ENCODE measurements around the gene ARHGEF4. TPM values are rescaled to one million over a fixed set of nuclear protein-coding genes. Genes with fewer than 3 reads are reported as not detected.
A peak's percentile ranks its signal among the peaks of the same experiment; 100 is the strongest.

ARHGEF4 gene
- total and polyA plus RNA-seq, 3 experiments from 2014 or later, result 0.51 to 5.3 (median 1.2) TPM

DNA sequence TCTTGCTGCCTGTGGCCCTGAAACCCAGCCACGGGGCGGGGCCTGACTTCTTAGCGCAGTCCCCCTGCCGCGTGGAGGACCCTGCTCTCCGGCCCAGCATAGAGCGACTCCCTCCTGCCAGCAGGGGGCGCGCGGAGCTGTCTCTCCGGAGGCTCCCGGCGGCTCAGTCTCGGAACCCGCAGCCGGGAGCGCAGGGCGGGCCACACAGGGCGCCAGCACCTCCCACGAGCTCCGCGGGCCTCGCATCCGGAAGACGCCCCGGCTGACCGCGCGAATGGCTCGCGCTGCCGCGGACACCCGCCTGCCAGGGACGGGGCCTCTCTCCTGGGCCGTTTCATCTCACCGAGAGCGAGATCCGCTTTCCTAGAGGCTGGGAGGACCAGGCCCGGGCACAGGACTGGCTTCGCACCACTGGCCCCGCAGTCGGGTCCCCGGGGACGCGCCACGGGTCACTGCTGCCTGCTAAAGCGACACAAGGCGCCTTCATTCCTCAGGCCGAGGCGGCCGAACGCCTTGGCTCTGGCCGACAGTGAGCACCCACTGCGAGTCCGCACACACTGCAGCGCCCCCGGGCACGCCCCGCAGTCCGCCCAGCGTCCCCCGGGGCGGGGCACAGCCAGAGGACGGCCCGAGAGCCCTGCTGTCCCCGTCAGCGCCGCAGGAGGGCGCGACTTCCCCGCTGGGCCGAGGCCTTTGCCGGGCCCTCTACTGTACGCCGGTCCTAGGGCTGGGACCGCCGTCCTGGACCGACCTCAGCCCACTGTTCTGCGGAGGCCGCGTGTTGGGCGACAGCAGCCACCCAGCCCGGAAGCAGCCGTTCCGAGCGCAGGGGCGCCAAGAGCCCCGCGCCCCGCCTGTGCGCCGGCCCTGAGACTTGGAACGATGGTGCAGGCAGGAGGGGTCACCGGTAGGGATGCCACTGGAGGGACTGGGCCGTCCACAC lies 39.0 kb upstream of the ARHGEF4 start:
- Mint-ChIP-seq H3K27ac (peak overlapping the region in 7 of 8 donors; percentile 29 to 78 (median 58)), H3K36me3 (no peaks in the 10 kb centered on the region), H3K4me3 (peak overlapping the region; percentile 51 to 92 (median 71)), H3K27me3 (peaks cover 5% of the 10 kb centered on the region in 2 donors), H3K4me1 (peaks cover 4 to 8% (median 6%) of the 10 kb centered on the region in 3 donors), H3K9me3 (no peaks in the 10 kb centered on the region)
- Histone ChIP-seq H3K27me3 (ENCODE audit: insufficient read depth, low read length, poor library complexity, severe bottlenecking) (no peaks in the 10 kb centered on the region), H3K36me3 (ENCODE audit: insufficient read depth, low read length) (no peaks in the 10 kb centered on the region), H3K9me3 (ENCODE audit: low read length) (no peaks in the 10 kb centered on the region), H3K4me3 (ENCODE audit: low read length) (peak overlapping the region; percentile 92), H3K27ac (ENCODE audit: low read depth, low read length) (peak overlapping the region; percentile 84), H3K4me1 (ENCODE audit: insufficient read depth, low read length) (peaks cover 4% of the 10 kb centered on the region)
- peak; percentile 85 to 92 (median 86) for DNase-seq
- CTCF ChIA-PET, result interaction anchor here (0.7 to 9.2 kb wide), 44 partner anchors 8 to 921 kb away, joined by 3 to 195 read pairs (median 4); partner anchors contain the start of genes ARHGEF4, FAM168B and PLEKHB2
- POLR2A ChIA-PET, result interaction anchor here (0.9 to 1.3 kb wide), 4 partner anchors 27 to 455 kb away, joined by 3 to 10 read pairs (median 8); partner anchors contain the start of gene IMP4

DNA sequence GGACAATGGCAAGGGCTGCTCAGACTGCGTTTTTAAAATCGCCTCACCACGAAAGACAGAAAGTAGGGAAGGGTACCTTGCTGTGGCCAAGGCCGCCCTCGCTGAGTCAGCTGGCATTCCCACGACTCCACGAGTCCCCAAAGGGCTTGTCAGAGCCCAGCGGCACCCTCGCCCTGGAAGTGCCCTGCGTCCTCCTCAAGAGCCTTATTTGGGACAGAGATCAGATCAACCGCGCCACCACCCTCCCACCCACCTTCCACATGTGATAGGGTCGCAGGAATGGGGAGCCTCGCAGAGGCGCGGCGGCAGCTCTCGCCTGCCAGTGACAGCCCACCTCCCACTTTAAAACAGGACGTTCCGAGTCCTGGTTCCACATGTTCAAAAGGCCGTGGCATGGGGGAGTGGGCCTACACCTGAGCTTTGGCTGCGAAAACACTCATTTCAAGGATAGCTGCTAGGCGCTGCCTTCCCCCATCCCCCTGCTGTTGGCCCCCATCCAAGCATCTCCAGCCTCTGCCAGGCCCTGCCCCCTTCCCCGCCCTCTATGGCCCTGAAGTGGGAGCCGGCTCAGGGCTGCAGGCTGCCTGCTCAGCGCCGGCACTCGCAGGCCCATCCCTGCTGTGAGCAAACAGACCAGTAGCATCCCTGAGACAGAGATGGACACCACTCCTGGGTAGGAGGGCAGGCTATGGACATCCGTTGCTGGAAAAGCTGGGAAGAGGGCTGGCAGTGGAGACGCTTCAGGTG lies 38.1 kb upstream of the ARHGEF4 start:
- Histone ChIP-seq H3K9me3 (ENCODE audit: low read length) (no peaks in the 10 kb centered on the region), H3K27me3 (ENCODE audit: insufficient read depth, low read length, poor library complexity, severe bottlenecking) (no peaks in the 10 kb centered on the region), H3K4me3 (ENCODE audit: low read length) (peak overlapping the region; percentile 92), H3K27ac (ENCODE audit: low read depth, low read length) (no peak overlapping the region), H3K36me3 (ENCODE audit: insufficient read depth, low read length) (no peaks in the 10 kb centered on the region), H3K4me1 (ENCODE audit: insufficient read depth, low read length) (peaks cover 4% of the 10 kb centered on the region)
- DNase-seq, result no peak
- peaks cover 5% of the 10 kb centered on the region in 2 donors for H3K27me3 Mint-ChIP-seq
- H3K4me1 Mint-ChIP-seq, result peaks cover 4 to 8% (median 6%) of the 10 kb centered on the region in 3 donors
- ChIA-PET CTCF (interaction anchor here (1.0 to 9.2 kb wide), 8 partner anchors 13 to 122 kb away, joined by 4 to 195 read pairs (median 5); no protein-coding TSS in a partner anchor), POLR2A (interaction anchor here (0.6 to 1.3 kb wide), 2 partner anchors 26 to 75 kb away, joined by 3 to 9 read pairs; no protein-coding TSS in a partner anchor)
- no peaks in the 10 kb centered on the region for H3K9me3 Mint-ChIP-seq
- peak overlapping the region in 5 of 8 donors; percentile 58 to 78 (median 64) for H3K27ac Mint-ChIP-seq
- H3K4me3 Mint-ChIP-seq, result peak overlapping the region; percentile 51 to 92 (median 71)
- no peaks in the 10 kb centered on the region for H3K36me3 Mint-ChIP-seq

DNA sequence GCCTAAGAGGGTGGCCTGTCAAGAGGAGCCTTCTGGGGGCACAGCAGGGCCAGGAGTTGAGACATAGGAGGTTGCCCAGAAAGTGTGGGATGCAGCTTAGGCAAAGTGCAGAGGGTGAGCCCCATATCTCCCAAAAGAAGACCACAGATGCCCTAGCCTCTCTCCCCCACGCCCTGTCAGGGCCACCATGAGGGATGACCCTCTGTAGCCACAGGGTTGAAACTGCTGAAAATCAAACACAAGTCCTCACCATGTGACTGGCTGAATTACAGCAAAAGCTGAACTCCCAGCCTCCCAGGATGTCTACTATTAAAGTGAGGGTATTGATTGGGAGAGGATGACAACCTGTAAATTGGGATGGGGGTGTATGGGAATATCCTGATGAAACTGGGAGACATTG lies 37.4 kb upstream of the ARHGEF4 start:
- CTCF ChIA-PET, result interaction anchor here (1.0 to 9.2 kb wide), 5 partner anchors 13 to 121 kb away, joined by 5 to 195 read pairs (median 5); no protein-coding TSS in a partner anchor
- no peaks in the 10 kb centered on the region for H3K36me3 Mint-ChIP-seq

GRCh38 chr2:130805613-130806012 lies 31.1 kb upstream of the ARHGEF4 start:
- Mint-ChIP-seq H3K4me3 (no peak overlapping the region), H3K4me1 (peaks cover 6 to 14% (median 9%) of the 10 kb centered on the region in 3 donors), H3K36me3 (no peaks in the 10 kb centered on the region), H3K9me3 (no peaks in the 10 kb centered on the region), H3K27ac (no peak overlapping the region), H3K27me3 (peaks cover 3 to 14% of the 10 kb centered on the region in 2 donors)
- CTCF ChIA-PET, result no interaction called here
- POLR2A ChIA-PET, result no interaction called here
- no peak for DNase-seq
- no peaks in the 10 kb centered on the region for H3K4me1 ChIP-seq (ENCODE audit: insufficient read depth, low read length)
- H3K4me3 ChIP-seq (ENCODE audit: low read length), result no peak overlapping the region
- no peak overlapping the region for H3K27ac ChIP-seq (ENCODE audit: low read depth, low read length)
- H3K9me3 ChIP-seq (ENCODE audit: low read length), result no peaks in the 10 kb centered on the region
- no peaks in the 10 kb centered on the region for H3K27me3 ChIP-seq (ENCODE audit: insufficient read depth, low read length, poor library complexity, severe bottlenecking)
- no peaks in the 10 kb centered on the region for H3K36me3 ChIP-seq (ENCODE audit: insufficient read depth, low read length)

More for the DNA sequence above, 37.4 kb upstream of the ARHGEF4 start:
- Mint-ChIP-seq H3K4me1 (peaks cover 4 to 8% (median 6%) of the 10 kb centered on the region in 3 donors), H3K4me3 (peak overlapping the region in 6 of 7 donors; percentile 28 to 83 (median 48)), H3K27ac (peak overlapping the region in 2 of 8 donors; percentile 42 to 64), H3K9me3 (no peaks in the 10 kb centered on the region), H3K27me3 (peaks cover 4 to 5% of the 10 kb centered on the region in 2 donors)
- no peak for DNase-seq
- Histone ChIP-seq H3K4me1 (ENCODE audit: insufficient read depth, low read length) (peaks cover 4% of the 10 kb centered on the region), H3K4me3 (ENCODE audit: low read length) (no peak overlapping the region), H3K27me3 (ENCODE audit: insufficient read depth, low read length, poor library complexity, severe bottlenecking) (no peaks in the 10 kb centered on the region), H3K36me3 (ENCODE audit: insufficient read depth, low read length) (no peaks in the 10 kb centered on the region), H3K9me3 (ENCODE audit: low read length) (no peaks in the 10 kb centered on the region), H3K27ac (ENCODE audit: low read depth, low read length) (no peak overlapping the region)
- POLR2A ChIA-PET, result no interaction called here

- Histone ChIP-seq H3K4me1 (ENCODE audit: insufficient read depth, low read length) (no peaks in the 10 kb centered on the region), H3K4me3 (ENCODE audit: low read length) (no peak overlapping the region), H3K27me3 (ENCODE audit: insufficient read depth, low read length, poor library complexity, severe bottlenecking) (no peaks in the 10 kb centered on the region), H3K36me3 (ENCODE audit: insufficient read depth, low read length) (no peaks in the 10 kb centered on the region), H3K9me3 (ENCODE audit: low read length) (no peaks in the 10 kb centered on the region), H3K27ac (ENCODE audit: low read depth, low read length) (no peak overlapping the region)
- POLR2A ChIA-PET, result no interaction called here
- Mint-ChIP-seq H3K27me3 (peaks cover 4 to 15% of the 10 kb centered on the region in 2 donors), H3K4me1 (peaks cover 6 to 14% (median 9%) of the 10 kb centered on the region in 3 donors), H3K36me3 (no peaks in the 10 kb centered on the region), H3K27ac (peak overlapping the region in 2 of 8 donors; percentile 26 to 85), H3K9me3 (no peaks in the 10 kb centered on the region), H3K4me3 (no peak overlapping the region)
- CTCF ChIA-PET, result interaction anchor here (0.9 kb wide), 1 partner anchor 9 kb away, joined by 5 read pairs; no protein-coding TSS in a partner anchor
- no peak for DNase-seq
Measured at GRCh38 chr2:130806370-130806769, 30.3 kb upstream of the ARHGEF4 start.

DNA sequence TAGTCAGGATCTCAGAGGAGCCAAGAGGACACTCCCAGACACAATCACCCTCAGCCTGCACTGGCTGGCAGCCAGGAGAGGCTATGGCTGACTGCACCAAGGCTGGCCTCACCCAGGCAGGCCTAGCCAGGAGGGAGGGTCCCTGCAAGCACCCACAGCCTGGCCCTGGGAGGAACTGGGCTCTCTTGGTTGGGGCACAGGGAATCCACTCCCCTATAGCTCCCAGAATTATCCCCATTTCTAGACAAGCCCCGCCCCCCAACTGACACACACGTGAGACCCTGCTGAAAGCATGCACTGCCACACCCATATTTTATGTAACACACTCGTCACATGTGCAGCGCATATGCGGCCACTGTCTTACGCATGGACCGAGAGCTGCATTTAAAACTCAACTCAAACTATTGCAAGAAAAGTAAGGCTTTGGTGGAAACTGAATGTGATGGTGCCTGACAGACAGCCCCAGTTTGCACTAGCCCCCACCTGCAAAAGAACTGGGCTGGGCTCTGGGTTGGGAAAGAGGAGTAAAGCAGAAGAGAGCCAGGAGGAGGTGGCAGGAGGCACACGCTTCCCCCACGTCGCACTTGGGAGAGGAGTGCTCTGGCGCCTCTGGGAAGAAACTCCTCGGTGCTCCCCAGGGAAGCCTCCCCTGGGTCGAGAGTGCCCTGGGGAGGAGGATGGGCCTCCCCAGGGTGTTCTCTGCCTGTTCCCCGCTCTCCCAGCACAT lies 28.9 kb upstream of the ARHGEF4 start:
- Histone ChIP-seq H3K27ac (ENCODE audit: low read depth, low read length) (no peak overlapping the region), H3K4me3 (ENCODE audit: low read length) (no peak overlapping the region), H3K4me1 (ENCODE audit: insufficient read depth, low read length) (no peaks in the 10 kb centered on the region), H3K9me3 (ENCODE audit: low read length) (no peaks in the 10 kb centered on the region), H3K27me3 (ENCODE audit: insufficient read depth, low read length, poor library complexity, severe bottlenecking) (no peaks in the 10 kb centered on the region), H3K36me3 (ENCODE audit: insufficient read depth, low read length) (no peaks in the 10 kb centered on the region)
- no peak overlapping the region for H3K27ac Mint-ChIP-seq
- DNase-seq, result no peak
- no peaks in the 10 kb centered on the region for H3K36me3 Mint-ChIP-seq
- CTCF ChIA-PET, result interaction anchor here (1.4 kb wide), 1 partner anchor 10 kb away, joined by 3 read pairs; no protein-coding TSS in a partner anchor
- POLR2A ChIA-PET, result no interaction called here
- H3K4me1 Mint-ChIP-seq, result peaks cover 6 to 14% (median 9%) of the 10 kb centered on the region in 3 donors
- no peak overlapping the region for H3K4me3 Mint-ChIP-seq
- H3K27me3 Mint-ChIP-seq, result peaks cover 8 to 15% of the 10 kb centered on the region in 2 donors
- no peaks in the 10 kb centered on the region for H3K9me3 Mint-ChIP-seq

GRCh38 chr2:130808482-130809268 lies 28.0 kb upstream of the ARHGEF4 start:
- peaks cover 6 to 14% (median 9%) of the 10 kb centered on the region in 3 donors for H3K4me1 Mint-ChIP-seq
- no peaks in the 10 kb centered on the region for H3K27me3 ChIP-seq (ENCODE audit: insufficient read depth, low read length, poor library complexity, severe bottlenecking)
- no peak overlapping the region for H3K27ac ChIP-seq (ENCODE audit: low read depth, low read length)
- ChIA-PET POLR2A (no interaction called here), CTCF (interaction anchor here (1.4 kb wide), 1 partner anchor 11 kb away, joined by 3 read pairs; no protein-coding TSS in a partner anchor)
- H3K36me3 ChIP-seq (ENCODE audit: insufficient read depth, low read length), result no peaks in the 10 kb centered on the region
- no peaks in the 10 kb centered on the region for H3K4me1 ChIP-seq (ENCODE audit: insufficient read depth, low read length)
- peak overlapping the region in 1 of 8 donors; percentile 17 for H3K27ac Mint-ChIP-seq
- no peak overlapping the region for H3K4me3 Mint-ChIP-seq
- H3K9me3 Mint-ChIP-seq, result no peaks in the 10 kb centered on the region
- peaks cover 9 to 15% of the 10 kb centered on the region in 2 donors for H3K27me3 Mint-ChIP-seq
- no peak overlapping the region for H3K4me3 ChIP-seq (ENCODE audit: low read length)
- no peak for DNase-seq
- no peaks in the 10 kb centered on the region for H3K36me3 Mint-ChIP-seq
- H3K9me3 ChIP-seq (ENCODE audit: low read length), result no peaks in the 10 kb centered on the region
